Measurements from ENCODE around the gene TMEM141.

Gene TMEM141

GRCh38 chr9:136814725-136815421 is 23.7 kb downstream of the TMEM141 start:
- no peak for DNase-seq (ENCODE audit: low read depth in 3 of 3)

- no peak for DNase-seq (ENCODE audit: low read depth in 3 of 3)
Observed at GRCh38 chr9:136815422-136815782, 24.3 kb downstream of the TMEM141 start.

- no peak for DNase-seq (ENCODE audit: low read depth in 3 of 3)
Observed at GRCh38 chr9:136820971-136821825, 30.1 kb downstream of the TMEM141 start.

GRCh38 chr9:136821826-136822544 is 30.8 kb downstream of the TMEM141 start:
- no peak for DNase-seq (ENCODE audit: low read depth in 3 of 3)

GRCh38 chr9:136823136-136824046 is 32.2 kb downstream of the TMEM141 start:
- no peak for DNase-seq (ENCODE audit: low read depth in 3 of 3)

GRCh38 chr9:136824496-136825225 is 33.5 kb downstream of the TMEM141 start:
- no peak for DNase-seq (ENCODE audit: low read depth in 3 of 3)

- DNase-seq (ENCODE audit: low read depth in 3 of 3), result no peak
Observed at GRCh38 chr9:136825295-136826187, 34.4 kb downstream of the TMEM141 start.

GRCh38 chr9:136826188-136826541 is 35.0 kb downstream of the TMEM141 start:
- no peak for DNase-seq (ENCODE audit: low read depth in 3 of 3)

GRCh38 chr9:136826703-136827582 is 35.8 kb downstream of the TMEM141 start:
- no peak for DNase-seq (ENCODE audit: low read depth in 3 of 3)

GRCh38 chr9:136827794-136828473 is 36.8 kb downstream of the TMEM141 start:
- no peak for DNase-seq (ENCODE audit: low read depth in 3 of 3)

GRCh38 chr9:136828474-136829140 is 37.5 kb downstream of the TMEM141 start:
- no peak for DNase-seq (ENCODE audit: low read depth in 3 of 3)

- DNase-seq (ENCODE audit: low read depth in 3 of 3), result no peak
Observed at GRCh38 chr9:136829412-136829811, 38.3 kb downstream of the TMEM141 start.

GRCh38 chr9:136829981-136830885 is 39.1 kb downstream of the TMEM141 start:
- DNase-seq (ENCODE audit: low read depth in 3 of 3), result no peak

- DNase-seq (ENCODE audit: low read depth in 3 of 3), result no peak
Observed at GRCh38 chr9:136831002-136831719, 40.0 kb downstream of the TMEM141 start.

GRCh38 chr9:136831720-136832104 is 40.6 kb downstream of the TMEM141 start:
- no peak for DNase-seq (ENCODE audit: low read depth in 3 of 3)

GRCh38 chr9:136832581-136832980 is 41.4 kb downstream of the TMEM141 start:
- DNase-seq (ENCODE audit: low read depth in 3 of 3), result no peak

Data from stimulated activated CD4-positive, alpha-beta T cell treated with anti-CD3 and anti-CD28 coated beads, TNF-alpha, amount 100 ng/mL, for 48 hours (primary cell).